ENCODE measurements around the gene GALNT11.
A peak's percentile ranks its signal among the peaks of the same experiment; 100 is the strongest.

Gene GALNT11

DNA sequence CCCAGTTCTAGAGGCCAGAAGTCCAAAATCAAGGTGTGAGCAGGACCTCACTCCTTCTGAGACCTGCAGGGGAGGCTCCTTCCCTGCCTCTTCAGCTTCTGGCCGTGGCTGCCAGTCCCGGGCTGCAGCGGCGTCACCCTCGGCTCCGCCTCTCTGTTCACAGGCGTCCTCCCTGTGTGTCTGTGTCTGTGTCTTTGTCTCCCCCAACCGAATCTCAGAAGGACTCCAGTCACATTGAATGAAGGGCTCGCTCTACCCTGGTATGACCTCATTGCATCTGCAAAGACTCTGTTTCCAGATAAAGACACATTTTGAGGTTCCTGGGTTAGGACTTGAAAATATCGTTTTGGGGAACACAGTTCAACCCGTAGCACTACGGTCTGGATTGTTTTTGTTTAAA lies 33.1 kb upstream of the GALNT11 start:
- TF ChIP-seq, protein P1, sequence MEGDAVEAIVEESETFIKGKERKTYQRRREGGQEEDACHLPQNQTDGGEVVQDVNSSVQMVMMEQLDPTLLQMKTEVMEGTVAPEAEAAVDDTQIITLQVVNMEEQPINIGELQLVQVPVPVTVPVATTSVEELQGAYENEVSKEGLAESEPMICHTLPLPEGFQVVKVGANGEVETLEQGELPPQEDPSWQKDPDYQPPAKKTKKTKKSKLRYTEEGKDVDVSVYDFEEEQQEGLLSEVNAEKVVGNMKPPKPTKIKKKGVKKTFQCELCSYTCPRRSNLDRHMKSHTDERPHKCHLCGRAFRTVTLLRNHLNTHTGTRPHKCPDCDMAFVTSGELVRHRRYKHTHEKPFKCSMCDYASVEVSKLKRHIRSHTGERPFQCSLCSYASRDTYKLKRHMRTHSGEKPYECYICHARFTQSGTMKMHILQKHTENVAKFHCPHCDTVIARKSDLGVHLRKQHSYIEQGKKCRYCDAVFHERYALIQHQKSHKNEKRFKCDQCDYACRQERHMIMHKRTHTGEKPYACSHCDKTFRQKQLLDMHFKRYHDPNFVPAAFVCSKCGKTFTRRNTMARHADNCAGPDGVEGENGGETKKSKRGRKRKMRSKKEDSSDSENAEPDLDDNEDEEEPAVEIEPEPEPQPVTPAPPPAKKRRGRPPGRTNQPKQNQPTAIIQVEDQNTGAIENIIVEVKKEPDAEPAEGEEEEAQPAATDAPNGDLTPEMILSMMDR (conservative IDR thresholded peaks at IDR 0.05; ENCODE audit: control insufficient read depth, insufficient read depth, low read depth, low read length) = peak; percentile 7
- H3K4me3 ChIP-seq (ENCODE audit: control insufficient read depth, low read depth, low read length) = no peak overlapping the region
- peak; percentile 47 for DNase-seq (ENCODE audit: low read depth)

DNA sequence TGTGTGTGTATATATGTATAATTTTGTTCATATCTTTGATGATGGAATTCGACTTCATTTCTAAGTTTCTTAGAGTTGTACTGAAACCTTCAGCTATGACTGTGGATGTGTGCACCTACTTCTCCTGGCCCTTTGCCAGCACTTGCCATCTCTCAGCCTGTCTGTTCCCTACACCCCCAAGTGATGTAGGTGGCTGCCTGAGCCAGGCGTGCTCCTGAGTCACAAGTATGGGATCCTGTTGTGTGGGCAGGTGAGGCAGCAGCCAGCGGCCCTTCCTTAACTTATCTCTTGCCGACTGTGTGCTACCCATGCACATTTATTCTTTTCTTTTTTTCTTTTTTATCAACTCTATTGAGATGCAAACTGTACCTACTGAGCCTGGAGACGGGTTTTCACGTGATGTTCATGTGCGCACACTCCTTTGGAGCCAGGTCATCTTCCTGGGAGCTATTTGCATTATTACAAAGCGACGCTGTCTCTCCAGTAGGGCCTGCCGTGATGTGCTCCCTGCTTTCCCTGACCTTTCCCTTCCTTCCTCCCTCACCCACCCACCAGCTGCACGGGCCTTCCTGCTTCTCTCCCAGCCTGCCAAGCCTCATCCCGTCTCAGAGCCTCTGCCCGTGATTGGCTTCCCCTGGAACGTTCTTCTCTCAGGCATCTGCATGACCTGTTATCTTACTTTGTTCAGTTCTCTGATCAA lies 31.3 kb upstream of the GALNT11 start:
- DNase-seq (ENCODE audit: low read depth) = peak; percentile 14
- TF ChIP-seq, protein P1 (conservative IDR thresholded peaks at IDR 0.05; ENCODE audit: control insufficient read depth, insufficient read depth, low read depth, low read length) = no peak
- H3K4me3 ChIP-seq (ENCODE audit: control insufficient read depth, low read depth, low read length) = no peak overlapping the region

DNA sequence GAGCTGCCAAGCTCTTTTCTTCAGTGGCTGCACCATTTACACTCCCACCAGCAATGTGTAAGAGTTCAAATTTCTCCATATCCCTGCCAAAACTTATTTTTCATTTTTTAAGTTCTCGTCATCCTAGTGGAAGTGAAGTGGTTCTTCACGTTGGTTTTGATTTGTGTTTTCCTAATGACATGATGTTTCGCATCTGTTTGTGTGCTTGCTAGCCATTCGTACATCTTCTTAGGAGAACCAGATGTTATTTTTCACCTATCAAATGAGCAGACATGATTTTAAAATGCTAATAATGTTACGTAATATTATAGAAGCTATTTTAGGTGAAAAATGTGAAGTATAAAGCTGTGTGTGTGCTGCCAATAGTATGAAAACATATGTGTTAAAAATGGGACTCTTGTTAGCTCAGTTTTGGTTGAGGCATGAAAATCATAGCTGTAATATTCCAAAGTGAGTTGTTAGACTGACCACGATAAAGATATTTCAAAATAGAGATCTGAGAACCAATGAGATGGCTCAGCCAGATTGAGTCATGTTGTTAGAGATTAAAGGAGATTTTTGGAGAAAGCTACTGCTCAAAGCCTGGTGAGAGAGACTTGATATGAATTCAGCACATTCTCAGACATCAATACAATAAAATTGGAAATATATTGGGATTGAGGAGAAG lies 25.9 kb upstream of the GALNT11 start:
- no peak overlapping the region for H3K4me3 ChIP-seq (ENCODE audit: control insufficient read depth, low read depth, low read length)
- peak; percentile 40 for DNase-seq (ENCODE audit: low read depth)
- TF ChIP-seq, protein P1 (conservative IDR thresholded peaks at IDR 0.05; ENCODE audit: control insufficient read depth, insufficient read depth, low read depth, low read length) = no peak

DNA sequence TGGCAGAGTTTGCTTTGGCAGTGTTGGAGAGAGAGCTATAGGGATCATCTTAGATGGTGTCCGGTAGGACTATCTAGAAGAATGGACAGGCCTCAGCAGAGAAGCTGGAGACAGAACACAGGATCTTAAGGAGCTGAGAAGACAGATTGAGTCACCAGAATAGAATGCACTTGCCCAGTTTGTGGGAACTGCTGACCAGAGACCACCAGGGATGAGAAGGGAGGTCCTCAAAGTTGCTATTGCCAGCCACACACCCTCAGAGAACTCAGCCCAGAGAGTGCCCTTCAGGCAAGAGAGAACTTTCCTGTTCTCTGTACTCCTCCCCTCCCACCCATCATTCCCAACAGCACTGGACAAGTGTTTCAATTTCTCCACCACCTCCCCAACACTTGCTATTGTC lies 25.3 kb upstream of the GALNT11 start:
- TF ChIP-seq, protein P1 (conservative IDR thresholded peaks at IDR 0.05; ENCODE audit: control insufficient read depth, insufficient read depth, low read depth, low read length) = no peak
- peak; percentile 39 for DNase-seq (ENCODE audit: low read depth)
- no peak overlapping the region for H3K4me3 ChIP-seq (ENCODE audit: control insufficient read depth, low read depth, low read length)

DNA sequence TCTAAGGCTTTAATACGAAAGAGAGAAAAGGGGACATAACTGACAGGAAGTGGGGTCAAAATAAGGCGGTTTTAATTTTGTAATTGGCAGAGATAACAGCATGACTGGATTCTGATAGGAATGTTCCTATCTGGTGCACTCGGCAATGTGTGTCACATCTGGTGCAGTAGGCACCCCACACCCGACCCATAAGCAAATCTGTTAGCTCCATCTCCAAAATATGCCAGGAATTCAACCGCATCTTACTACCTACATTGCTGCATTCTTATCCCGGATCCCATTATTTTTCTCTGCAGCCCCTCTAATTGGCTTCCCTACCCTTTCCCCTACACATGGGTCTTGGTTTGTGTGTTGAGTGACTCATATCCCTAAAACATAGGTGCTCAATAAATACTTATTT lies 19.1 kb upstream of the GALNT11 start:
- no peak overlapping the region for H3K4me3 ChIP-seq (ENCODE audit: control insufficient read depth, low read depth, low read length)
- TF ChIP-seq, protein P1 (conservative IDR thresholded peaks at IDR 0.05; ENCODE audit: control insufficient read depth, insufficient read depth, low read depth, low read length) = no peak
- no peak for DNase-seq (ENCODE audit: low read depth)

DNA sequence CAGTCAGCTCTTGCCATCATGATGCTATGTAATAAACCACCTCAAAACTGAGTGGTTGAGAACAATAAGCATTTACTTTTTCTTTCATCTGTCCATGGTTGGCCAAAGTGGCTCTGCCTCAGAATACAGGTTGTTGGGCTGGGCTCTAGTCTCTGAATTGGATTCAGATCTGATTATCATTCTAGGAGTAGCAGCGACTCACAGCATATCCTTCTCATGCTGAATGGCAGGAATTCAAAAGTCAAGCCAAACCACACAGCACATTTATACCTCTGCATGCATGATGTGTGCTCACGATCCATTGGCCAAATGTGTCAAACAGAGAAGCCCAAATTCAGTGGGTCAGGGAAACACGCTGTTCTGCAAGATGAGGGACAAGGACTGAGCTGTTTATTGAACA lies 13.6 kb upstream of the GALNT11 start:
- peak; percentile 32 for DNase-seq (ENCODE audit: low read depth)
- TF ChIP-seq, protein P1 (conservative IDR thresholded peaks at IDR 0.05; ENCODE audit: control insufficient read depth, insufficient read depth, low read depth, low read length) = no peak
- H3K4me3 ChIP-seq (ENCODE audit: control insufficient read depth, low read depth, low read length) = no peak overlapping the region

Measured in fibroblast of mammary gland (primary cell).